ENCODE measurements around the gene HNRNPAB.
"Not testable (repeated sequence)": the region's sequence is repeated elsewhere in the genome, so short reads cannot be mapped to it uniquely, and the experiment has no call there.

Gene HNRNPAB

GRCh38 chr5:178196986-178197385 lies 7.3 kb upstream of the HNRNPAB start:
- no peak for DNase-seq (ENCODE audit: low spot score)

GRCh38 chr5:178198151-178198550 lies 6.2 kb upstream of the HNRNPAB start:
- not testable (repeated sequence) for DNase-seq (ENCODE audit: low spot score)

DNA sequence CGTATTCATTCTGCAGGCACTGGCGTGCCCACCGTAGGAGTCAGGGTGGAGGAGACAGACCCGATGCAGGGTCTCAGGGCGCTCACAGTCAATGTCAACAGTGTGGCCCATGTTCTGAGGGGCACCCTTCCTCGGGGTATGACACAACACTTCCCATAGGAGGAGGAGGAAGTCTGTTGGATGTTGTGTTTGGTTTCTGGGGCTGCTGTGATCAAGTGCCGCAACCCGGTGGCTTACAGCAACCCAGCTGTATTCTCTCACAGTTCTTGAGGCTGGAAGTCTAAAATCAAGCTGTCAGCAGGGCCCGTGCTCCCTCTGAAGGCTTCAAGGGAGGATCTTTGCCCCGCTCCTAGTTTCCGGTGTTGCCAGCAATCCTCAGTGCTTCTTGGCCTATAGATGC lies 5.6 kb upstream of the HNRNPAB start:
- no peak for DNase-seq (ENCODE audit: low spot score)

DNA sequence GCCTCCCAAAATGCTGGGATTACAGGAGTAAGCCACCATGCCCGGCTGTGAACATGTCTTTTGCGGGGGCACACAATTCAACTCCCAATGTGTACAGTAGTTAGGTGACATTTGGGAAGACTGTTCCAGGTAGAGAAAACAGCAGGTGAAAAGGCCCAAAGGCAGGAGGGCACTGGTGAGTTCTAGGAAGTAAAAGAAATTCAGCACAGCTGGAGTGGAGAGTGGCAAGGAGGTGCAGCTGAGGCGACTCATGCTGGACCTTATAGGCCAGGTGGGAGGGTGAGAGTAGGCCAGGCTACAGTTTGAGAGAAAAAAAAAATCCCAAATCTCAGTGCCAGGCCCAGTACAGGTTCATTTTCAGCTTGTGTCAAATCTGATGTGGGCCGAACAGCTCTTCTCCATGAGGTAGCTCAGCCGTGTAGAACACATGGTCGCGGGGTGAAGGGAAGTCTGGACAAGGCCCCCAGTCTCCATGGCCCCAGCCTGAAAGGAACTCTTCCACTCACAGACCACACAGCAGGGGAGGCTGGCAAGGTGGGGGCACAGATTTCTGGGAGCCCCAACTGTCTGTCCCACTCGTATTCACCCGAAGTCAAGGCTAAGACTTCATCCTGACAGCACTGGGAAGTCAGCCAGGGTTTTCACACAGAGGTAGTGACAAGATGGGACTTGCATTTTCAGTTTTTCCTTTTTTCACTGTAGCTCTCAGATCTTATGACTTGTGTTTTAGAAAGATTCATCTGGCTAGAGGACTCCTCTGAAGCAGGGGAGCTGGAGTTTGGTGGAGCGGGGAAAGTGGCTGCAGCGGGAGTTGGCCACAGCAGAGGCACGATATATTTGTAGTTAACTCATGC lies 4.5 kb upstream of the HNRNPAB start:
- DNase-seq (ENCODE audit: low spot score): no peak

GRCh38 chr5:178201221-178201926 lies 3.0 kb upstream of the HNRNPAB start:
- no peak for DNase-seq (ENCODE audit: low spot score)

DNA sequence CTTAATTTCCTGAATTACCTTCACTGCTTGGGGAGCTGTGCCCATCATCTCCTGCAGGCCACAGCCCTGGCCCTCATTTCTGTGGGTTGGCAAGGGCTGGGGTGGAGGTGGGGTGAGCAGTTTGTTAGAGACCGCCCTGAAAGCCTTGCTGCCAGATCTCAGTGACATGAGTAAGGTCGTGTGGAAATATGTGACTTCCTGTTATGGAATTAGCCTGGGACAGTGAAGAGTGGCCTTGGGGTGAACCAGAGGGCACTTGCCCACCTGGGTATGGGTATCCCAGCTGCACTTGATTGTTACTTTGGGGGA lies 2.5 kb upstream of the HNRNPAB start:
- DNase-seq (ENCODE audit: low spot score): no peak

- DNase-seq (ENCODE audit: low spot score): no peak
Observed at GRCh38 chr5:178202541-178202940, 1.8 kb upstream of the HNRNPAB start.

DNA sequence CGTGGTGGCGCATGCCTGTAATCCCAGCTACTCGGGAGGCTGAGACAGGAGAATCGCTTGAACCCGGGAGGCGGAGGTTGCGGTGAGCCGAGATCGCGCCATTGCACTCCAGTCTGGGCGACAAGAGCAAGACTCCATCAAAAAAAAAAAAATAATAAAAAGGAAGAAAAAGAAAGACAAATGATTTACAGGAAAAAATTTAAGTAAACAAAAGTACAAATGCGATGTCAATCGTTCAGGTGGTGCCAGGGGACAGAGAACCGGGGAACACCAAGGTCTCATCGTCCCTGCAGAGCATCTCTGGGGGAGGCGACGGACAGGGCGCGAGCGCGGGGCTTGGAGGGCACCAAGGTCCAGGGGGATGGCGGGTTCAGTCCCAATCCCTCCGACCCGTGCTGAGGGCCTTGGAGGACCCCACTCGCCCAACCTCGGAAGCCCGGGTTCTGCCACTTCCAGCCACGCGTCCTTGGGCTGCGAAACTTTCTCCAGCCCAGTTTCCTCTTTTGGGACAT lies 607 bp upstream of the HNRNPAB start:
- DNase-seq (ENCODE audit: low spot score): no peak

DNA sequence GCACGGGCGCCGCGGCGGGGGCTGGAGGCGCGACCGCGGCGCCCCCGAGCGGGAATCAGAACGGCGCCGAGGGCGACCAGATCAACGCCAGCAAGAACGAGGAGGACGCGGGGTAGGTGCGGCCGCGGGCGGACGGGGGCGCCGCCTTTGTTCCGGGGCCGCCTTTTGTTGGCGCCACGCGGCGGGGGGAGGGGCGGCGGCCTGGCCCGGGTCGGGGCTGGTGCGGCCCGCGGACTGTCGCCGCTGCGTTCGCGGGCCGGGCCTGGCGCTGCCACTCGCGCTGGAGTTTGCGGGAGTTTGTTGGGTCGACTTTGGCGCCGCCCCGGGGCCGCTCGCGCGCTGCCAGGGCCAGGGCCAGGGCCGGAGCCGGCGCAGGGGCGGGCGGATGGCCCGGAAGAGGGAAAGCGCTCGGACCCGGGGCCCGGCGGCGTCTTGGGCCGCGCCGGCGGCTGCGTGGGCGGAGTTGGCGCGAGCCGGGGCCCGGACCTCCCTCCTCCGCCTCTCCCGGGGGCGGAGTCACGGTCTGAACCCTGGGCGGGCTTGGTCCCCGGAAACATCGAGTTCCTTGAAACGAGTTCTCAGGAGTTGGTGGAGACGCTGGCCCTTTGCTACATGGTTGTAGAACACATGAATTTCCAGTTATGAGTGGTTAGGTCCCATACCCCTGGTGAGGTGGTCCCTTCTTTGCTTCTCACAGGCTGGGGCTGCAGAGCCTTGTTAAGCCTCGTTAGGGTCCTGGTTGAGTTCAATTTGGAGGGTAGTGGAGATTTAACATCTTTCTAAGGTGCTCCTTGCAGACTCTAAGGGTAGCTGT lies 809 bp downstream of the HNRNPAB start:
- peak; percentile 51 for DNase-seq (ENCODE audit: low spot score)

GRCh38 chr5:178205749-178206047 lies 1.4 kb downstream of the HNRNPAB start:
- DNase-seq (ENCODE audit: low spot score): no peak

DNA sequence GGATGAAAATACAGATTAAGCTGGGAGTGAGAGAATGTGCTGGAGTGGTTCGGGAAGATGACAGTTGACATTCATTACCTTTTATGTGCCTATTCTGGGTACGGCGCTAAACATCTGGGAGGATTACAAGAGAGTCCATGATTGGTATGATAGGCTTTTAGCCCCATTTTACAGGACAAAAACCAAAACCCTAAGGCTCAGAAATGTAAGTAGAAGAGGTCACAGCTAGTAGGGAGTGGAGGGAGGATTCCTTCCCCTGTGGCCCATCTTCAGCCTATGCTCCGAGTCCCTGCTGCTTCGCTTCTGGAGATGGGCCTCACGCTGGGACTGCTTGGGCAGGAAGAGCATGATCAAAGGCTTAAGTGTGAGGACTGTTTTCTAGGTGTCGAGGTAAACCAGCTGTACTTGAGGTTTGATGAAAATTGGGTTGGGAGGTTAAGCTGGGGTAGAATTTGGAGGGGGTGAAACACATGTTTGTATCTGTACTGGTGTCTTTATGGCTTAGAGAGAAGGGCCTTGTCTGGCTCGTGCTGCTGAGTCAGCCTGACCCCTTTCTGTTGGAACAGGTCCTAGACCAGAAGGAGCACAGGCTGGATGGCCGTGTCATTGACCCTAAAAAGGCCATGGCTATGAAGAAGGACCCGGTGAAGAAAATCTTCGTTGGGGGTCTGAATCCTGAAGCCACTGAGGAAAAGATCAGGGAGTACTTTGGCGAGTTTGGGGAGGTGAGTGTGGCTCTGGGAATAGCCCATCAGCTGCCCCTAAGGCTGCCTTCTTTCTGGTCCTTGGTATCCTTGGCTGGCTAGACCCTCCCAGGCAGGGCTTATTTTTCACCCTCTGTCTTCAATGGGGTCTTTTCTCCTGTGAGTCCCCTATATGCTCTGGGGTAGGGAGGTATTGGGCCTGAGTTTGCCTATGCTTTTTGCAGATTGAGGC lies 2.1 kb downstream of the HNRNPAB start:
- no peak for DNase-seq (ENCODE audit: low spot score)

GRCh38 chr5:178207183-178207916 lies 3.0 kb downstream of the HNRNPAB start:
- DNase-seq (ENCODE audit: low spot score): peak; percentile 78

DNA sequence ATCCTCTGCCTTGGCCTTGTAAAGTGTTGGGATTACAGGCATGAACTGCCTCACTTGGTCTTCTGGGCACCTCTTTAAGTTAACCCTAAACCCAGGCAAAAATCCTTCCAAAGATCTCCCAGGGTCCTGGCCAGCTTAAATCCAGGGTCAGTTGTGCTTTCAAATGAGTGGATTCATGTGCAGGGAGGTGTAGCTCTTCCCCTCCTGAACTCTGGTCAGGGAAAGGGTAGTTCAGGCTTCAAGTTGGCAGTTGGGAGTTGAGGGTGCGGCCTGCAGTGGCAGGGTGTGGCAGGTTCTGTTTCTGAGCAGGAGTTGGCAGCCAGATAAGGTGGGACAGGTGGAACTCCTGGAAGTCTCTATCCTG lies 3.6 kb downstream of the HNRNPAB start:
- DNase-seq (ENCODE audit: low spot score): no peak

DNA sequence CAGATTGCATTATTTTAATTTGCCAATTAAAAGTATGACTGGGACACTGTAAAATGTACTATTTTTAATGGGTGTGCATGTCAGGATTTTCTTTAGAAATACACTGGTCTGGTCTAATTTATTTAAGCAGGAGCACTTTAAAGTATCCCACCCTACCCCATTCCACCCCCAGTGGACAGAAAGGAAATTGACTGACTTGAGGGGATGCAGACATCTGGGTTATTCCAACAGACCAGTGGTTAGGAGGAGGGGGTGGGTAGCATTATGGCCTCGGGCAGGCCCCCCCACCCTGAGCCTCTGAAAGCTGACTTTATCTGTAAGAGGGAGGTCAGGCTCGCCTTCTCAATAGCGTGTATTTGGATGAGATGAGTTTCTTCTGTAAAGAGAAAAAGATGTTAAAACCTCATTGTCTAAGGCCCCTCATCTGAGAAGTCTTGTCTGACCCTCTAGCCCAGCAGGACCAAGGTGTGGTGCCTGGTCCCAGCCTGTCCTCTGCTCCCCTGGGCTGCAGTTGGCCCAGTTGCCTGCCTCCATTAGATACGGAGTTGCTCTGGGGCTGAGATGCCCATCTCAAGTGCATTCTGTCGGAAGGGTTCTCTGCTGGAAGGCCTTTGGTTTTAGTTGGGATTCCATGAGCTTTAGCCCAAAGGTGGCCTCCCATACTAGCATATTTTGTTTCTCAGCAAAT lies 4.4 kb downstream of the HNRNPAB start:
- no peak for DNase-seq (ENCODE audit: low spot score)

DNA sequence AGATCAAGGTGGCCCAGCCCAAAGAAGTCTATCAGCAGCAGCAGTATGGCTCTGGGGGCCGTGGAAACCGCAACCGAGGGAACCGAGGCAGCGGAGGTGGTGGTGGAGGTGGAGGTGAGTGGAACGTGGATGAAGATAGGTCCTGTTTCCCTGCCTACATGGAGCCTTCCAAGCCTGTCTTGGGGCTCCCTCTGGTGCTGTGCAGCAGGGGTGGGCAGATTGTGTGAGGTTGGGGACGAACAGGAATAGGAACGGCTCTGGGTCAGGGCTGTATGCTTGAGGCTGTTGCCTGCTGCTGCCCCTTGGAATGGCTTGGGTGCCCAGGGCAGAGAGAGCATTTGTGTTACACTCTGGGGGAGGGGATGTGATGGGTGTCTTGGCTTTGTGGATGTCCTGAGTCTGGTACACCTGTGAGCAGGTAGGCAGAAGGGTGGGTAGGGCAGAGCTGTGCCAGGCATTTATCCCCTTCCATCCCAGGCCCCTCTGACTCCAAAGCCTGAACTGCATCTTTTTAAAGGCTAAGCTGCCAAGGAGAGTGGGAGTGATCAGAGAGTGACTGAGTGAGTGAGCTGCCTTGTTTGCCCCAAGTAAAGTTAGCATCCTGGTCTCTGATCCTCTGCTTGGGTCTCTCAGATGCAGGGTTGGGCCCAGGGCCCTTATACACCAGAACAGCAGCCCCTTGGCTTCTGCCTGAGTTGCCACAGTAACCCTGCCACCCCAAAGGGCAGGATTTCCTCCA lies 5.2 kb downstream of the HNRNPAB start:
- no peak for DNase-seq (ENCODE audit: low spot score)

GRCh38 chr5:178210073-178210535 lies 5.8 kb downstream of the HNRNPAB start:
- no peak for DNase-seq (ENCODE audit: low spot score)

- no peak for DNase-seq (ENCODE audit: low spot score)
Observed at GRCh38 chr5:178210686-178211085, 6.4 kb downstream of the HNRNPAB start.

GRCh38 chr5:178211095-178212048 lies 7.0 kb downstream of the HNRNPAB start:
- DNase-seq (ENCODE audit: low spot score): no peak

All from cerebellar cortex (tissue), 1 donor.